NCI-H2107 (cell line): ENCODE data around the gene TLE6.
"Not testable (repeated sequence)": the region's sequence is repeated elsewhere in the genome, so short reads cannot be mapped to it uniquely, and the experiment has no call there.

ENCODE experiments used
- DNase-seq: peaks from one replicate; lab custom pipeline; 2025; lab: John Stamatoyannopoulos, UW

Gene TLE6

DNA sequence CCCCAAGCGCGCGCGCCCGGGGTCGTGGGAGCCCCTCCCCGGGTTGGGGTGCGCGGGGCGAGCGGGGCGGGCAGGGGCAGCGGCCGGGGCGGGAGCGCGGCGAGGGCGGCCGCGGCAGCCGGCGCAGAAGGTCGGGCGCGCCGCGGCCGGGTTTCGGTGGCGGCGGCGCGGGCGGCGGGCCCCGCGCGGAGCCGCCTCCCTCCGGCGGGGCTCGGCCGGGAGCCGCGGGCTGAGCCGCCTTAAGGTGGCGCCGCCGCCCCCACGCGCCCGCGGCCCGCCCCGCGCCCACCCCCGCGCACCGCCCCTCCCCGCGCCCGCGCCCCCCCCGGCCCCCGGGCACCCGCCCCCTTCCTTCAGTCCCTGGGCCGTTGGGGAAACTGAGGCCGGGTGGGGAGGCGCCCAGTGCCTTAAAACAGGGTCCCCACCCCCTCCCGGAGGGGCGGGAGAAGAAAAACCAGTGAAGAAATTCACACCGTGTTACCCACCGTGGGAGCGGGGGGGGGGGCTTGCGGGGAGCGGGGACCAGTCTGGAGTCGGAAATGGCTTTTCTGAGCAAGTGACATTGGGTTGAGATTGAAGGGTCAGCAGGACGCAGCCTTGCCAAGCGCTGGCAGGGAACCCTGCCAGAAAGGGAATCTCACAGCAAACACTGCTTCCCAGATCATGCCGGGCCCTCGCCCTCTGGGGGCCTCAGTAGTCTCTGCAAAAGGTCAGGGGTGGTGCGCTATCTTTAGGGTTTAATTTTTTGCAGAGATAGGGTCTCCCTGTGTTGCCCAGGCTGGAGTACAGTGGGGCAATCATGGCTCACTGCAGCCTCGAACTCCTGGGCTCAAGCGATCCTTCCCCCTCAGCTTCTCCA, 51.9 kb downstream of the TLE6 start, which contains the start of gene TLE2:
Gene TLE2 (minus strand): TSS at position 216 of the 859 bp plus-strand sequence. CDS start 376 bp downstream, outside the sequence.
- no peak for DNase-seq

DNA sequence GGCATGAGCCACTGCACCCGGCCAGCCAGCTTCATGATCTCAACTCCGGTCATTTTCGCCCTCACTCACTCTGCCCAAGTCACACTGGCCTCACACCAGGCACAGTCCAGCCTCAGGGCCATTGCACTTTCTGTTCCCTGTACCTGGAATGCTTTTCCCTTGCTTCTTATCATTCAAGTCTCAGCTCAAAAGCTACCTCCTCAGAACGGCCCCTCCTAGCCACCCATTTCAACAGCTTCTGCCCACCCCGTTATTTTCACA, 54.2 kb downstream of the TLE6 start:
- DNase-seq: no peak

DNA sequence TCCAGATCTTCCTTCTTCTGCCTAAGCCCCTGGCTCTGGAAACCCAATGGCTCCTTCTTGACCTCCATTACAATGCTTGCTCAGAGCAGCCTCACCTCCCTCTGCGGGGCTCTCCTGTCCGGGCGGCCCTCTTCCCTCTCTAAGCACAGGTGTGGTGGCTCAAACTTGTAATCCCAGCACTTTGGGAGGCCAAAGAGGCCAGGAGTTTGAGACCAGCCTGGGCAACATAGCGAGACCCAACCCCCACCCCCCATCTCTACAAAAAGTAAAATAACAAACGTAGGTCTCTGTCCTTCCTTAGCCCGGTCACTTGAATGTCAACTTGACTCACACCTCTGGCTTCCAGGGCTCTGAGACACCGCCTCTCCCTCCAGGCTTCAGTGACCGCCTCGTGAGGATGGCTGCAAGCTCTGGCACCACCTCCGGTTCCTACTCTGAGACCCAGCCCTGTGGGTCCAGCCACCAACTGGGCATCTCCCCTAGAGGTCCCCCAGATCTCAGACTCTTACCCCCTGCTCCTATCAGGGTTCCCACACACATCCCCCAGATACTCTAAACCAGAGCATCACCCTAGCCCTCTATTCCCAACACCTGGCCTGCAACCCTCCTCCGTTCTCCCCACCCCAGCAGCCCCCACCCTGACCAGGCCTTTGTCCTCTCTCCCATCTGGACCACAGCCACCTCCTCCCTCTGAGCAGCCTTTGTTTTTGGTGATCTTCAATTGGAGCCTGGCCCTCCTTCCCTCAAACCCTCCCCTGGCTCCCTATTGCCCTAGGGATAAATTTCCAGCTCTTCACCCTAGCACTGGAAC, 56.4 kb downstream of the TLE6 start:
- no peak for DNase-seq

DNA sequence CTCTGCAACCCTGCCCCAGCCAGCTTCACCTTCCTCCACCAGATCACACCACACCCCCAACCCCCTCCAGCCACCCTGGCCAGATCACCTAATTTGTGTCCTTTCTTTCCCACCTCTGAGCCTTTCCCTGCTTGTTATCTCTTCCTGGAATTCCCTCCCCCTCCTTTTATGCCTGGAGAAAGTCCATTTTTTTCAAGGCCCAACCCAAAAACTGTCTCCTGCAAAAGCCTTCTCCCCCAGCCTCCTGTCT, 57.0 kb downstream of the TLE6 start:
- DNase-seq: no peak

DNA sequence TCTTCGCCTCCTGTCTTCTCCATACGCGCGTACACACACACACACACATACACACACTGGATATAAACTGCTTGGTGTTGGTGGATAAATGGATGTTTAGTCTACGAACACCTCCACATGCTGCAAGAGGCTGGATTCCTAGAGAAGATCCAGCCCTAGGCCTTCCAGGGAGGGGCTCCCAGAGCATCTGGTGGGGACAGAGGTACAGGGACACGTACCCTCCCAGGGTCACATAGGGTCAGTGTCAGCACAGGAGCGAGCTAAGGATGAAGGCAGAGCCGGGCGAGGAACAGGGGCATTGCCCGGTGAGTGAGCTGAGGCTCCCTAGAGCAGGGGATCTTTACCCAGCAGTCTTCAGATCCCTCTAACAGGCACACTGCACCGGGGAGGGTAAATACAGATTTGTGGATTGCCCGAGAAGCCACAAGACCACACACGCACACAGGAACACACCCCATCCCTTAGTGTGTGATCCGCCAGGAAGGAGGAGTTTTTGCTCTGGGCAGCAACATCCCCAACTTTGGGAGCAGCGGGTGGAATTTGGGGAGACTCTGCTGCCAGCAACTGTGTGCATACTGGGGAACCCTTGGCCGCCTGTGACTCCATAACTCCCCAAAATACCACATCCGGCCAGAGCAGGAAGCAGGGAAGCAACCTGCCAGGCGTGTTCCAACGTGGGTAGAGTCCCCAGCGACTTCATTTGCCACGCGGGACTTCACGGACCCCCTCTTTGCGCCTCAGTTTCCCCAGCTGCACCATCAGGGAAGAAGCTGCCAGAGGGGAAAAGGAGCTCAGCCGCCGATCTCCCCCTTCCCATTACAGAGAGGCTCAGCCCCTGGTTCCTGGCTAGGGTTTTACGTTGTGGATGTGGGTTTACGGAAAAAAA, 57.5 kb downstream of the TLE6 start:
- no peak for DNase-seq

DNA sequence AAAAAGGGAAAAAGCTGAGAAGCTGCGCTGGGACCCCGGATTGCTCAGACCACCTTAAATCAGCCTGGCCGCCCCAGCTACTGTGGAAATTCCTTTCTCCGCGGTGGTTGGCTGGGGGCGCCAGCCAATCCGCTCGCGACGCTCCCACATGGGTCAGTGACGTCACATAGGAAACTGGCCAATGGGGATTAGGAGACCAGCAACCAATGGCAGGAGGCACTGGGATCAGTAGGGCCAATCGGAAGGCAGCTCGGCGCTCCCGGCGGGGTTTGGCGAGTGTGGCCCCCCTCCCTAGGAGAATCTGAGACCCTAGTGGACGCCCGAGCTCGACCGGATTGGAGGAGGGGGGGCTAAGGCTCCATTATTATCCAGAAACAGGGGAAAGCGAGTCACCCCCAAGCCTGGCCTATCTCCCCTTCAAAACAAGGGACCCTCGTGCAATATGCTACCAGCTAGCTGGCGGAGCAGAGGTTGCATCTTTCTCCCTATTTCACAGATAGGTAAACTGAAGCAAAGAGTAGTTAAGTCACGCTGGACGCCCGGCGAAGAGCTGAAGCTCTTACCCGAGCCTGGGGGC, 58.3 kb downstream of the TLE6 start:
- peak; percentile 97 for DNase-seq

DNA sequence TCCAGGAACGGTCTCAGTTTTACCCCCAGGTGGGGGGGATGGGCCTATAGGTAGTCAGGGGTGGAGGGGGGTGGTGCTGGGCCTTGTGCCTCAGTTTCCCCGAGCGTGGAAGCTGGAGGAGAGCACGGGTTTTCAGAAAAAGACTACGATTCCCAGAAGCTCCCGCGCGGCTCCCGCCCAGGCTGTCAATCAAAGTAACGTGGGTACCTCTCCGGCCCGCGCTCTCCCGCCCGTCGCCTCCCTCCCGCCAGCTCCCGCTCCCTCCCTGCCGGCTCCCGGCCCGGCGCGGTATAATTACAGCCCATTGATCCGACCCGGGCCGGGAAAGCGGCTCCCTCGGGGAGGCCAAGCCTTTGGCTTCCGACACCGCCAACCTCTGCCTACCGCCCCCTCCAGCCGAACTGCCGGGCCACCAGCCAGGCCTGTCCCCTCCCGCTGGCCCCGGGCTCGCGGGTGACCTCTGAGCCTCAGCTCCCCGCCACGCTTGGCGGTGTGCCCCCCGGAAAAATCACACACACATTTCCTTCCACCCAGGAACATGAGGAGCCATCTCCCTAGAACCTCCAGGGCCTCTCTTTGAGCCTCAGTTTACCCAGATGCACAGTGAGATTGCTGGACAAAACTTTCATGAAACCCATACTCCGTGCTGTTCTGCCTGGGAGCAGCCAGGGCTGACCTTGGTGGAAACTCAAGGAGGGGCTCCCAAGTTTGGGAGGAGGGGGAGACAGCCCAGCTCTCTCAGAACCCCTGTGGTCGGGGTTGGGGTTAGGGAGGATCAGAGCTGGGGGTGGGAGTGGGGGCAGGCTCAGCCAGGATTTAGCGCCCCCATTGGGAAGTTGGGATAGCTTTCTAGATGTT, 59.0 kb downstream of the TLE6 start:
- DNase-seq: peak; percentile 95

DNA sequence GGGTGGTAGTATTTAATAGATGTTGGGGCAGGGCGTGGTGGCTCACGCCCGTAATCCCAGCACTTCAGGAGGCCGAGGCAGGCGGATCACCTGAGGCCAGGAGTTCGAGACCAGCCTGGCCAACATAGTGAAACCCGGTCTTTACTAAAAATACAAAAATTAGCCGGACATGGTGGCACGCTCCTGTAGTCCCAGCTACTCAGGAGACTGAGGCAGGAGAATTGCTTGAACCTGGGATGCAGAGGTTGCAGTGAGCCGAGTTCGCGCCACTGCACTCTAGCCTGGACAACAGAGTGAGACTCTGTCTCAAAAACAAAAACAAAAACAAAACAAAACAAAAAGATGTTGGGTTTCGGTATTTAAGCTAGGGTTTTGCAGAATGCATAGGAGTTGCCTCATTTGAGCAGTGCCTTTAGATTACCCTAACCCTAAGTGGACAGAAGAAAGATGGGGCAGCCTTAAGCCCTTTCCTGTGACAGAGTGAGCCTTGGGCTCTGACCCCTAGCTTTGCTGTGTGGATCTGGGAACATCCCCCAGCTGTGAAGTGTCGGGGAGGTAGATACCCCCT, 59.7 kb downstream of the TLE6 start:
- not testable (repeated sequence) for DNase-seq

DNA sequence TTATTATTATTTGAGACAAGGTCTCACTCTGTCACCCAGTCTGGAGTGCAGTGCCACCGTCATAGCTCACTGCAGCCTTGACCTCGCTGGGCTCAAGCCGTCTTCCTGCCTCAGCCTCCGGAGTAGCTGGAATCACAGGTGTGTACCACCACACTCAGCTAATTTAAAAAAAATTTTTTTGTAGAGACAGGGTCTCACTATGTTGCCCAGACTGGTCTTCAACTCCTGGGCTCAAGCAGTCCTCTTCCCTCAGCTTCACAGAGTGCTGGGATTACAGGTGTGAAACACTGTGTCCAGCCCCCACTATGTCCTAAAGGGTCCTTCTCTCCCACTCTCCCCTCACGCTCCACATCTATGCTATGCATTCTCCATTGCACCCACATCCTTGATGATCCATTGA, 60.9 kb downstream of the TLE6 start:
- no peak for DNase-seq

DNA sequence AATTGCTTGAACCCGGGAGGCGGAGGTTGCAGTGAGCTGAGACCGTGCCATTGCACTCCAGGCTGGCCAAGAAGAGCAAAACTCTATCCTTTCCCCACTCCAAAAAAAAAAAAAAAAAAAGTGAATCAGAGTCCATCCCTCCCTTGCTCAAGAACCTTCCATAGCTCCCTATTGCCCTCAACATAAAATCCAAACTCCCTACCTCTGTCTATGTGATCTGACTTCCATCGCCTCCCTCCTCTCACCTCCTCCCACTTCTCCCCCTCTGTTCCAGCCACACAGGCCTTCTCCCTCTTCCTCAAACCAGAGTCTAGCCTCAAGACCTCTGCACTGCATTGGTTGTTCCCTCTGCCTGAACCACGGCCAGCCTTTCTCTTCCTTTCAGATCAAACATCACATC, 61.8 kb downstream of the TLE6 start:
- DNase-seq: no peak

DNA sequence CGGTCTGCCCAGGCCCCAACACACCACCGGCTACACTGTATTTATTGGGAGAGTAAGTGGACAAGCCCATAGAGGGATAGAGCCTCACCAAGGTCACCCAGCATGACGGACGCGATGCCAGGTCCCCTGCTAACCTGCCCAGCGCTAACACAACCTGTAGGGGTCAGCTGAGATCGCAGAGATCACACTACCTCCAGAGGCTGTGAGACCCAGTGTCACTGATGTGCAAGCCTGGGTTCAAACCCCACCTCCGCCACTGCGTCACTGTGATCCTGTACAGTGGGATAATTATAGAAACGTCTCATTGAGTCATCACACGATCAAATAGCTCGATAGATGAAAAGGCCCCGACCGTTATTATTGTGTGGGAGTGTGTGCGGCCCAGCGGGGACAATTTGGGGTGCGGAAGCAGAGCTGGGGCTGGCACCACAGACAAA, 62.3 kb downstream of the TLE6 start:
- DNase-seq: no peak

DNA sequence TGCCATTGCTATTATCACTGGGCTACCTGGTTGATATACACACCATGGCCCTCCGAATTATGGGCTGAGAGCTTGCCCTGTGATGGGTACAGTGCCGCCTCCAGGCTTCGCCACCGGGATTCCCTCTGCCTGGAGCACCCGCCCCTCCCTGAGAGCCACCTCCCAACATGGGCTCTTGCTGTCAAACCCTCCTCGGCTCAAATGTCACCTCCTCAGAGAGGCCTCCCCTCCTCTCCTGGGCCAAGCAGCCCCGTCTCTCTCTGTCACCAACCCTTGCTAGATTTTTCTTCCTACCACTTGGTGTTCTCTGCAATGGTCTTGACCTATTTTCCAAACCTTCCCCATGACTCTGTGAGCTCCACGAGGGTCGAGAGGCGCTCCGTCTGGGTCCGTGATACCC, 64.0 kb downstream of the TLE6 start:
- DNase-seq: no peak

DNA sequence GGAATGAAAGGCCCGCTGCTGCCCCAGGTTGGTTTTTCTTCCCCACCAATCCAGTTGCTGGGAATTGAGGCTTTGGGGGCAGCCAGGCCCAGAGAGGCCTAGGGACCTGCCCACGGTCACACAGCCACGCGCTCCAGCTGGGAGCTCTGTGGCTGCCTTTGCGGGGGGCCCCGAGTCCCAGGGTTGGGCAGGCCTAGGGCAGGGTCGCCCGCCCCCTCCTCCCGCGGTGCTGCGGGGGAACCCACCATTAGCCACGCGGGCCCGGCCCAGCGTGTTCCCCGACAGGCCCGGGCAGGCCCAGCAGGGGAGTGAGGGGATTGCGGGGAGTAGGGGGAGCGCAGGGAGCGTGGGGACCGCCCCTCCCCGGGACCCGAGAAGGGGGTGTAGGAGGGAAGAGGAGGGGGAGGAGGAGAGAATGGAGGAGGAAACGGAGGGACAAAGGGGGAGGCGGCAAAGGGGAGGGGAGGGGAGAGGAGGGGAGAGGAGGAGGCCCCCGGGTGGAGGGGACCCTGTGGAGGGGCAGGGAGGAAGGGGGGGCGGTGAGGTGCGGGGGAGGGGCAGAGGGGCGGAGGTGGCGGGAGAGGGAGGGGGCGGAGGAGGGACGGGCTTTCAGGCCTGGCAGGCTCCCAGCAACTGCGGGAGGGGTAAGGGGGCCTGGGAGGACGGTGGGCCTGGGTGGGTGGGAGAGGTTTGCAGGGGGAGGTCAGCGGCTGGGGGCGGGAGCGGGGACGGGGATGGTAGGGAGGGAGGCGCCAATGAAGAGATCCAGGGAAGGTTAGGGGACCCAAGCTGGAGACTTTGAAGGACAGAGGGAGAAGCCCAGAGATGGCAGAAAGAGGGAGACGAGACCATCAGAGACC, 64.6 kb downstream of the TLE6 start:
- DNase-seq: no peak

DNA sequence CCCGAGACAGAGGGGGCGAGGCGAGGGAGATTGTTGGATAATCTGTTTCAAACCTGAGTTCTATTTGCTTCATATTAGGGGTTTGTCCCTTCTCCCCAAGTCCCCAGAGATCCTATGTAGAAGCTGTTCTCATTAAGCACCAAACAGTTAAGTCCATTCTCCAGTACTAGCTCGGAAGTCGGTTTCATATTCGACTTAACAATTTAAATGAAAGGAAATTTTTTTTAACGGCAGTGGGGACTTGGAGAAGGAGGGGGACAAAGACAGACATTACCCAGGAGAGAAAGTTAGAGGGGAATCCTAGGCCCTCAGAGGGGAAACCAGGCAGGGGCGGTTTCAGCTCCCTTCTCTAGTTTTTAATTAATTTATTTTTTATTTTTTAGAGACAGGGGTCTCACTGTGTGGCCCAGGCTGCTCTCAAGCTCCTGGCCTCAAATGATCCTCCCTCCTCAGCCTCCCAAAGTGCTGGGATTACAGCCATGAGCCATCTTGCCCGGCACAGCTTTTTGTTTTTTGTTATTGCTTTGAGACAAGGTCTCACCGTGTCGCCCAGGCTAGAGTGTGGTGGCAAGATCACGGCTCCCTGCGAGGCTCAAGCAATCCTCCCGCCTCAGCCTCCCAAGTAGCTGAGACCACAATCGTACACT, 65.4 kb downstream of the TLE6 start:
- DNase-seq: no peak
